ENCODE results near the gene NCMAP.

GRCh38 chr1:24536391-24536840, 19.5 kb upstream of the NCMAP start:
- TF ChIP-seq CTCF (IDR thresholded peaks at IDR 0.05; ENCODE audit: low read length) (no peak), EZH2 (IDR thresholded peaks at IDR 0.05; ENCODE audit: borderline replicate concordance, low read length) (no peak)
